A673 (cell line): Measurements from ENCODE around the gene CPOX.

Experiments used
- EZH2 ChIP-seq: fragments of 200-600 bp; sonication (generic); IDR thresholded peaks from 2 replicates; pipeline ENCODE4 v1.6.1; 2017; ENCODE audit warnings: borderline replicate concordance, low read depth, mild to moderate bottlenecking, mixed read lengths, antibody characterized with exemption, low read length; ENCODE audit not compliant: poor library complexity, severe bottlenecking
- TF ChIP-seq, protein P1 (sequence below): fragments of 300-800, 200-600 bp; sonication (generic); conservative IDR thresholded peaks from 2 replicates; pipeline ENCODE4 v1.5.1; 2017; ENCODE audit warnings: low read depth, mild to moderate bottlenecking, antibody characterized with exemption, low read length, moderate library complexity, mixed read lengths

DNA sequence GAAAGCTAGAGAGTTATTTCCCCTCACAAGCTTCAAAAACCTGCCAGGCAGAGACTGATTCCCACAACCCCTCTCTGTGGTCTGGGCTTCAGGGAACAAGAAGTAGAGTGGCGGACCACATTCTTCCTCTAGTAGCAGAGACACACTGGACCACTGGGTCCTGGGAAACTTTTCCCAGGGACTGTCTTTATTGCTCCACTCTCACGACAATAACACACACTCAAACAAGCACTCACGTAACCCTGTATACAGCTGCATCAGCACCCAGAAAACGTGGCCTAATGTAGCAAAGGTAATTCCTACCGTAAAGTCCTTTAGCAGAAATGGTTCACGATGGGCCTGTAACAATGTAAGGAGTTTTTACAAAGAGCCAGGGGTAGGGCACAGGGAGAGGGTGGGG, 27.6 kb downstream of the CPOX start:
- TF ChIP-seq, protein P1, sequence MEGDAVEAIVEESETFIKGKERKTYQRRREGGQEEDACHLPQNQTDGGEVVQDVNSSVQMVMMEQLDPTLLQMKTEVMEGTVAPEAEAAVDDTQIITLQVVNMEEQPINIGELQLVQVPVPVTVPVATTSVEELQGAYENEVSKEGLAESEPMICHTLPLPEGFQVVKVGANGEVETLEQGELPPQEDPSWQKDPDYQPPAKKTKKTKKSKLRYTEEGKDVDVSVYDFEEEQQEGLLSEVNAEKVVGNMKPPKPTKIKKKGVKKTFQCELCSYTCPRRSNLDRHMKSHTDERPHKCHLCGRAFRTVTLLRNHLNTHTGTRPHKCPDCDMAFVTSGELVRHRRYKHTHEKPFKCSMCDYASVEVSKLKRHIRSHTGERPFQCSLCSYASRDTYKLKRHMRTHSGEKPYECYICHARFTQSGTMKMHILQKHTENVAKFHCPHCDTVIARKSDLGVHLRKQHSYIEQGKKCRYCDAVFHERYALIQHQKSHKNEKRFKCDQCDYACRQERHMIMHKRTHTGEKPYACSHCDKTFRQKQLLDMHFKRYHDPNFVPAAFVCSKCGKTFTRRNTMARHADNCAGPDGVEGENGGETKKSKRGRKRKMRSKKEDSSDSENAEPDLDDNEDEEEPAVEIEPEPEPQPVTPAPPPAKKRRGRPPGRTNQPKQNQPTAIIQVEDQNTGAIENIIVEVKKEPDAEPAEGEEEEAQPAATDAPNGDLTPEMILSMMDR: no peak
- TF ChIP-seq EZH2: no peak
